Fibroblast of mammary gland (primary cell): ENCODE measurements around the gene MAML3.

Experiments used
- DNase-seq: peaks from one replicate; pipeline ENCODE4 v3.0.0-alpha.2; 2010; ENCODE audit warnings: low read depth
- H3K4me3 ChIP-seq: 2 replicates; pipeline ENCODE4 v1.5.1; 2011; ENCODE audit warnings: low read depth, mild to moderate bottlenecking, low read length, moderate library complexity; ENCODE audit not compliant: control insufficient read depth
- TF ChIP-seq, protein P1 (sequence below): conservative IDR thresholded peaks from 2 replicates; pipeline ENCODE4 v1.5.1; 2011; ENCODE audit warnings: low read depth, low read length, inconsistent platforms; ENCODE audit not compliant: control insufficient read depth, insufficient read depth

MAML3 gene

GRCh38 chr4:140005699-140006098 lies 148.3 kb downstream of the MAML3 start:
- TF ChIP-seq, protein P1, sequence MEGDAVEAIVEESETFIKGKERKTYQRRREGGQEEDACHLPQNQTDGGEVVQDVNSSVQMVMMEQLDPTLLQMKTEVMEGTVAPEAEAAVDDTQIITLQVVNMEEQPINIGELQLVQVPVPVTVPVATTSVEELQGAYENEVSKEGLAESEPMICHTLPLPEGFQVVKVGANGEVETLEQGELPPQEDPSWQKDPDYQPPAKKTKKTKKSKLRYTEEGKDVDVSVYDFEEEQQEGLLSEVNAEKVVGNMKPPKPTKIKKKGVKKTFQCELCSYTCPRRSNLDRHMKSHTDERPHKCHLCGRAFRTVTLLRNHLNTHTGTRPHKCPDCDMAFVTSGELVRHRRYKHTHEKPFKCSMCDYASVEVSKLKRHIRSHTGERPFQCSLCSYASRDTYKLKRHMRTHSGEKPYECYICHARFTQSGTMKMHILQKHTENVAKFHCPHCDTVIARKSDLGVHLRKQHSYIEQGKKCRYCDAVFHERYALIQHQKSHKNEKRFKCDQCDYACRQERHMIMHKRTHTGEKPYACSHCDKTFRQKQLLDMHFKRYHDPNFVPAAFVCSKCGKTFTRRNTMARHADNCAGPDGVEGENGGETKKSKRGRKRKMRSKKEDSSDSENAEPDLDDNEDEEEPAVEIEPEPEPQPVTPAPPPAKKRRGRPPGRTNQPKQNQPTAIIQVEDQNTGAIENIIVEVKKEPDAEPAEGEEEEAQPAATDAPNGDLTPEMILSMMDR, result no peak
- H3K4me3 ChIP-seq, result no peak overlapping the region
- no peak for DNase-seq

DNA sequence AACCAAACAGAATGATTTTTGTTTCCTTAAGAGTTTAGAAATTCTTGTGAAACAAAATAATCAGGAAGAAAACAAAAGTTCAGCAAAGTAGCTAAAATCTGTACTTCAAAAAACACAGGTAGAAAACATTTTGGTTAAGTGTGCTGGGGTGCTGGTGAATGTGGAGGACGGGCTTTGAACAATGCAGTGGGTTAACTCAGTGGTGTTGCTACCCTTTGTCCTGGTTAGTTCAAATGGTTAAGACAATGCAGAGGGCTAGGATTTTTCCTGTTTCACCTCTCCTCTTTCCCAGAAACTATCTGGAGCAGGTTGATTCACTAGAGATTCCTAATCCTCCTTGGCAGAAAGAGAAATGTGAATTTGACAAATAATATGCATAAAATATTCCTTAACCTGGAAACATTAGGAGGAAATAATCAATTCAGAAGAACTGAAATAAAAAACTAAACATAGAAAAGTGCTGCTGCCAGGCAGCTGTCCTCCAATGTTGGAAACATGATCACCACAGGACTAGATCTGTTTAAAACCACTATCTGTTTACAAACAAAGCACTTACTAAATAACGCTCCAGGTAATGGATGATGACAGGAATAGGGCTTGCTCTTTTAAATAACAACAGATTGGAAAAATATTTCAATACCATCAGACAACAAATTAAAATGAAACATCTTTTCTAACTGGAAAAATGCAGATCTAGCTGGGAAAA lies 148.9 kb downstream of the MAML3 start:
- H3K4me3 ChIP-seq, result peak overlapping the region; percentile 32
- TF ChIP-seq, protein P1, result no peak
- no peak for DNase-seq

- TF ChIP-seq, protein P1, result no peak
- H3K4me3 ChIP-seq, result peak overlapping the region; percentile 32
- DNase-seq, result peak; percentile 56
These were observed 149.5 kb downstream of the MAML3 start for GRCh38 chr4:140004549-140004895.

DNA sequence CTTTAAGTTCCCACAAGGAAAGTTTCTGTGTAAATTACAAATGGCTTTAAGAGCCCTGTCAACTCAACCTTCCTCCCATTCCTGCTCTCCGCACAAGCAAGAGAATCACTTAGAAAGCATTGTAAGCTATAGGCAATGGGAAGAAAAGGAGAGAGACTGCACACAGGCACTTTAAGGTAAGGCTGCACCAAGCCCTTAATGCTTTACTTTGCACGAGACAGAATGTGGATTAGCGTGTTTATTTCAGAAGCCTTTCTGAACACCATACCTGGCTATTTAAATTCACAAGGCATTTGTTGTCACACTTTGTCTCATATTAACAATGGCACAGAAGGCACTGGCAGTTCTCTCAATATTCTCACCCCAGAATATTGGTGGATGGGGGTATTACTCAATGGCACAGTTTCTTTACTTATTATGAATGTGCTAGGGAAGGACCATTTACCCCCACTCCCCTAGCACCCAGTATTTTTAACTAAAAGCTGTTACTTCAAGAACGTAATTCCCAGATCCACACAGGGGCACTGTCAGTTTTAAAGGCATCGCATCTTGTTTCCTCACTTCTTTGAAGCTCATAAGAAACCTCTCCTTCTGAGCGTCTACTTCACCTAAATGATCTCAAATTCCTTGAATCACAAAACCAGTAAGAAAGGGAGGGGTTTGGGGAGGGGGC lies 150.0 kb downstream of the MAML3 start:
- TF ChIP-seq, protein P1, result no peak
- DNase-seq, result no peak
- H3K4me3 ChIP-seq, result peak overlapping the region; percentile 32

GRCh38 chr4:140000232-140000631 lies 153.8 kb downstream of the MAML3 start:
- H3K4me3 ChIP-seq, result no peak overlapping the region
- TF ChIP-seq, protein P1, result no peak
- no peak for DNase-seq

DNA sequence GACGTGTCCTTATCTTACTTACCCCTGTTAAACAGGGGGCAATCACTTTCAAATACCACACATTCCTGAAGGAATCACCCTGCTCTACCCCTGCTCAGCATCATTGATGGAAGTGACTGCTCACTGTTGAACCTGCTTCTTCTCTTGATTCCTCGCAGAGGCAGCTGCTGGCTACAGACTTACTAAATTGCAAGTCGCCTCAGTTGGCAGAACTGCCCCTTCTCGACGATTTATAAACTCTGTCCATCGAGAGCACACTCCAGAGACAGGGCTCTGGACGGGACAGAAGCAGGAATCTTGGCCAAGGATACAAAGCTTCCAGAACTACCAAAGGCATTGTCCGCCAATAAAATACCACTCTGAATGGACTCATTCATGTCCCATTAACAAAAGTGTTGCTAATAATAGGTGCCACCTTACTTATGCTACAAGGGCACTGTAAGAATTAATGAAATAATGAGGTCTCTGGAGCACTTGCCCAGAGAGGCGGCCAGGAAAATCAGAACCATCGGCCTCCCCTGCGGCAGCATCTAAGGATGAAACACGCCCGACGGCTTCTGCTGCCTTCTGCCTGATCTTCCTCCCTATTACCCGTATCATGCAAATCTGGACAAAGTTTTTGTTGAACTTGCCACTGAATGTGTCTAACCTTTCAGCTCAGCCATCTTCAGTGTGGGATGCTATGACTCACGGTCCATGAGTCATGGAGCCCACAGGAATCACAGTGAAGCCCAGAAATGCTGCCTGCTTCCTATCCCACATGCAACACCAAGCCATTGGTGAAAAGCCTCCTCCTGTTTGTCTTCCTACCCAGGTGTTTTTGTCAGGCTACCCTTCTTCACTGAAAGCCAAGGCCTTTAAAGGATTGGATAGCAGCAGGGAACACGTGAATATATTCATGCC lies 164.9 kb downstream of the MAML3 start:
- DNase-seq, result peak; percentile 96
- H3K4me3 ChIP-seq, result no peak overlapping the region
- TF ChIP-seq, protein P1, result no peak
